IMR-90 (cell line): ENCODE results near the gene FHL5. TPM values are rescaled to one million over a fixed set of nuclear protein-coding genes. Genes with fewer than 3 reads are reported as not detected.

Experiments used
- ATAC-seq: fragments of 200-7000 bp; cut with Tn5 transposase; 2 replicates; pipeline ENCODE4 v1.9.1; 2020; ENCODE audit warnings: low read depth, mild to moderate bottlenecking, moderate library complexity
- BruUV-seq: library from RNA; stranded (reverse); fragments of 400-500 nt; replicated peaks from 2 replicates; lab custom pipeline; 2021; lab: Mats Ljungman, UMichigan
- CTCF ChIA-PET: fragments of 300-600 bp; formaldehyde crosslinking; extraction: SDS; loops from one replicate; lab custom pipeline; 2021; ENCODE audit warnings: antibody characterized with exemption; lab: Yijun Ruan, JAX
- POLR2A ChIA-PET: fragments of 300-600 bp; sonication (Branson Sonifier 250); formaldehyde crosslinking; loops from one replicate; lab custom pipeline; 2022; ENCODE audit warnings: antibody characterized with exemption; ENCODE audit not compliant: unreplicated experiment; lab: Charles Lee
- DNase-seq: peaks from one replicate; pipeline ENCODE4 v3.0.0; 2013
- H2AFZ ChIP-seq: replicated peaks from 2 replicates; pipeline ENCODE3; 2013; ENCODE audit warnings: low read length, mild to moderate bottlenecking; ENCODE audit not compliant: poor library complexity
- H2AK5ac ChIP-seq: 2 replicates; pipeline ENCODE4 v1.6.1; 2013; ENCODE audit warnings: low read depth, low read length, inconsistent platforms
- H2AK9ac ChIP-seq: replicated peaks from 2 replicates; pipeline ENCODE3; 2013; ENCODE audit warnings: mild to moderate bottlenecking, low read depth, low read length, moderate library complexity; ENCODE audit not compliant: poor library complexity
- H2BK120ac ChIP-seq: 2 replicates; pipeline ENCODE4 v1.6.1; 2013; ENCODE audit warnings: low read depth, low read length, inconsistent platforms
- H2BK15ac ChIP-seq: 3 replicates; pipeline ENCODE4 v1.6.1; 2013; ENCODE audit warnings: low read depth, low read length, inconsistent platforms
- H2BK20ac ChIP-seq: 2 replicates; pipeline ENCODE4 v1.6.1; 2013; ENCODE audit warnings: low read depth, mild to moderate bottlenecking, inconsistent platforms, low read length, moderate library complexity
- H2BK5ac ChIP-seq: 2 replicates; pipeline ENCODE4 v1.6.1; 2013; ENCODE audit warnings: mild to moderate bottlenecking, low read depth, low read length, inconsistent platforms; ENCODE audit not compliant: poor library complexity, severe bottlenecking
- H3K14ac ChIP-seq: replicated peaks from 2 replicates; pipeline ENCODE4 v1.6.1; 2013; ENCODE audit warnings: low read depth, low read length, inconsistent platforms
- H3K18ac ChIP-seq: 2 replicates; pipeline ENCODE4 v1.6.1; 2013; ENCODE audit warnings: low read depth, low read length, control low read depth
- H3K23ac ChIP-seq: 2 replicates; pipeline ENCODE4 v1.6.1; 2013; ENCODE audit warnings: low read depth, low read length, inconsistent platforms
- H3K27ac ChIP-seq: 2 replicates; pipeline ENCODE4 v1.5.1; 2013; ENCODE audit warnings: mild to moderate bottlenecking, control low read depth, low read length; ENCODE audit not compliant: insufficient read depth
- H3K27me3 ChIP-seq: 2 replicates; pipeline ENCODE4 v1.6.1; 2013; ENCODE audit warnings: low read length; ENCODE audit not compliant: control insufficient read depth, insufficient read depth
- H3K36me3 ChIP-seq: 2 replicates; pipeline ENCODE4 v1.6.1; 2013; ENCODE audit warnings: low read length, mixed read lengths; ENCODE audit not compliant: control insufficient read depth, insufficient read depth
- H3K4ac ChIP-seq: 2 replicates; pipeline ENCODE4 v1.6.1; 2013; ENCODE audit warnings: low read depth, low read length, inconsistent platforms
- H3K4me1 ChIP-seq: 2 replicates; pipeline ENCODE4 v1.6.1; 2013; ENCODE audit warnings: low read length, mixed read lengths; ENCODE audit not compliant: control insufficient read depth, insufficient read depth
- H3K4me2 ChIP-seq: 2 replicates; pipeline ENCODE4 v1.6.1; 2013; ENCODE audit warnings: low read depth, mild to moderate bottlenecking, control low read depth, low read length, moderate library complexity
- H3K4me3 ChIP-seq: 2 replicates; pipeline ENCODE4 v1.5.1; 2013; ENCODE audit warnings: low read depth, mild to moderate bottlenecking, control low read depth, low read length, moderate library complexity; ENCODE audit not compliant: insufficient read depth
- H3K56ac ChIP-seq: 2 replicates; pipeline ENCODE4 v1.6.1; 2013; ENCODE audit warnings: low read length, inconsistent platforms; ENCODE audit not compliant: insufficient read depth; ENCODE audit errors: extremely low read depth
- H3K79me1 ChIP-seq, 2 experiments: 2 replicates each; pipeline ENCODE4 v1.6.1; 2013; ENCODE audit warnings: low read length in 2 of 2, inconsistent platforms in 1 of 2, low read depth in 1 of 2
- H3K9ac ChIP-seq: 2 replicates; pipeline ENCODE4 v1.6.1; 2013; ENCODE audit warnings: low read depth, low read length, control low read depth
- H3K9me1 ChIP-seq: 2 replicates; pipeline ENCODE4 v1.6.1; 2013; ENCODE audit warnings: low read length, inconsistent platforms; ENCODE audit not compliant: insufficient read depth
- H3K9me3 ChIP-seq: 2 replicates; pipeline ENCODE4 v1.6.1; 2013; ENCODE audit warnings: low read length; ENCODE audit not compliant: control insufficient read depth, insufficient read depth
- H4K20me1 ChIP-seq: 2 replicates; pipeline ENCODE4 v1.6.1; 2013; ENCODE audit warnings: low read length, inconsistent platforms; ENCODE audit not compliant: insufficient read depth
- H4K5ac ChIP-seq: 2 replicates; pipeline ENCODE4 v1.6.1; 2013; ENCODE audit warnings: mild to moderate bottlenecking, low read depth, low read length, control low read depth
- H4K8ac ChIP-seq, 2 experiments: 2 replicates each; pipeline ENCODE4 v1.6.1; 2013; ENCODE audit warnings: low read depth in 2 of 2, low read length in 2 of 2, control low read depth in 1 of 2, inconsistent platforms in 1 of 2
- H4K91ac ChIP-seq: 2 replicates; pipeline ENCODE4 v1.6.1; 2013; ENCODE audit warnings: low read depth, low read length, inconsistent platforms; ENCODE audit not compliant: insufficient read depth
- BHLHE40 ChIP-seq: fragments of 150-350 bp; IDR thresholded peaks from 2 replicates; pipeline ENCODE4 v1.6.1; 2016; ENCODE audit warnings: mild to moderate bottlenecking, low read depth, low read length
- CEBPB ChIP-seq: IDR thresholded peaks from 2 replicates; pipeline ENCODE4 v1.6.1; 2012; ENCODE audit warnings: low read depth, low read length, improper control_type of control experiment
- FOS ChIP-seq: fragments of 150-350 bp; IDR thresholded peaks from 2 replicates; pipeline ENCODE4 v1.6.1; 2016; ENCODE audit warnings: low read depth, low read length
- MAFK ChIP-seq: IDR thresholded peaks from 2 replicates; pipeline ENCODE4 v1.6.1; 2012; ENCODE audit warnings: low read depth, low read length, improper control_type of control experiment
- POLR2A ChIP-seq: IDR thresholded peaks from 2 replicates; pipeline ENCODE4 v1.6.1; 2012; ENCODE audit warnings: mild to moderate bottlenecking, low read depth, low read length
- RCOR1 ChIP-seq: IDR thresholded peaks from 2 replicates; pipeline ENCODE4 v1.6.1; 2012; ENCODE audit warnings: mild to moderate bottlenecking, low read length, improper control_type of control experiment; ENCODE audit not compliant: insufficient replicate concordance
- SMC3 ChIP-seq: fragments of 150-350 bp; IDR thresholded peaks from 2 replicates; pipeline ENCODE4 v1.6.1; 2016; ENCODE audit warnings: low read depth, mild to moderate bottlenecking, antibody characterized with exemption, low read length, moderate library complexity
- WGBS, 2 experiments: methylation state at CpG; one replicate each; pipeline versions ENCODE4 v1.1.5 to v1.1.7; 2013; ENCODE audit warnings: missing lambda C conversion rate in 2 of 2; ENCODE audit not compliant: insufficient read length in 1 of 2; ENCODE audit errors: extremely low coverage in 2 of 2; 5-methylcytosine and 5-hydroxymethylcytosine counted together
- dilution Hi-C: fragments of 300-500 bp; cut with HindIII; formaldehyde crosslinking; loops from one replicate; pipeline ENCODE4 v1.14.3; 2018; ENCODE audit warnings: low sequenced_read_pairs; ENCODE audit not compliant: unreplicated experiment
- in situ Hi-C: fragments of 300-500 bp; cut with MboI; formaldehyde crosslinking; loops from 3 replicates; pipeline ENCODE4 v1.14.3; 2019; ENCODE audit warnings: low sequenced_read_pairs, inconsistent platforms, mixed read lengths
- intact Hi-C: fragments of 100-400 bp; cut with micrococcal nuclease; formaldehyde crosslinking; loops from 2 replicates; pipeline ENCODE4 v1.10.0; 2022
- polyA plus RNA-seq, 3 experiments: library from polyadenylated mRNA; depleted of rRNA; stranded (reverse); fragments of >200 nt; gene quantifications; 2 replicates each; pipeline ENCODE4 v1.2.3, GENCODE V29; 2012; ENCODE audit warnings: low replicate concordance in 1 of 3
- total RNA-seq: library from RNA; depleted of rRNA; stranded (reverse); fragments of >200 nt; gene quantifications from 2 replicates; pipeline ENCODE4 v1.2.3, GENCODE V29; 2012
- TF ChIP-seq, protein P1 (sequence below): fragments of 150-350 bp; IDR thresholded peaks from 2 replicates; pipeline ENCODE4 v1.6.1; 2016; ENCODE audit warnings: low read depth, mild to moderate bottlenecking, low read length, moderate library complexity, borderline replicate concordance
- TF ChIP-seq, protein P2 (sequence below): conservative IDR thresholded peaks from 2 replicates; pipeline ENCODE4 v1.5.1; 2012; ENCODE audit warnings: mild to moderate bottlenecking, low read depth, low read length, improper control_type of control experiment

FHL5 gene
- total and polyA plus RNA-seq, 2 of the 4 experiments (the other 2 are of a cell fraction), result not detected

DNA sequence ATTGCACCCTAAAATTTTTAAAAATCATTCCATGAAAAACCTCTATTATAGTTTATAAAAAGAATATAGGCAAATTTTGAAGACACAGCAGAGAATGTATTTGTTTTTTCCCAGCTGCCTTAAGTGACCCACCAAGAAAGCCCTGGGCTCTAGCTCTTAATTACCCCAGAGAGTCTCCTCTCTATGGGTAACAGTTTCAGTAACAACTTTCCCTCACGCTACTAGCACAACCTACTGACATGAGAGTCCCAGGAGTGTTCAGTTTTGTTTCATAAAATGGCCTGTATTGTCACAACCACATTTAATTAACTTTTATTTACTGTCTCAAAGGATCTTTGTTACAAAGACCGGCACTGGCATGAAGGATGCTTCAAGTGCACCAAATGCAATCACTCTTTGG, 41.5 kb downstream of the FHL5 start:
- no peak overlapping the region for H3K23ac ChIP-seq
- H2BK120ac ChIP-seq, result no peak overlapping the region
- no peak overlapping the region for H4K5ac ChIP-seq
- no peak overlapping the region for H2AFZ ChIP-seq
- ChIA-PET CTCF (no interaction called here), POLR2A (no interaction called here)
- no peaks in the 10 kb centered on the region for H4K20me1 ChIP-seq
- H3K4me2 ChIP-seq, result no peak overlapping the region
- H3K79me1 ChIP-seq, result no peaks in the 10 kb centered on the region
- no peak overlapping the region for H2BK20ac ChIP-seq
- H3K9me3 ChIP-seq, result no peaks in the 10 kb centered on the region
- in situ Hi-C loops, result no loop called here
- H3K56ac ChIP-seq, result no peak overlapping the region
- no peak overlapping the region for H2AK5ac ChIP-seq
- H3K9ac ChIP-seq, result no peak overlapping the region
- no peaks in the 10 kb centered on the region for H3K27me3 ChIP-seq
- H4K91ac ChIP-seq, result no peak overlapping the region
- no peak overlapping the region for H3K27ac ChIP-seq
- dilution Hi-C loops, result no loop called here
- no peak for DNase-seq
- no peaks in the 10 kb centered on the region for H3K4me1 ChIP-seq
- no peaks in the 10 kb centered on the region for H3K36me3 ChIP-seq
- TF ChIP-seq, protein P1, sequence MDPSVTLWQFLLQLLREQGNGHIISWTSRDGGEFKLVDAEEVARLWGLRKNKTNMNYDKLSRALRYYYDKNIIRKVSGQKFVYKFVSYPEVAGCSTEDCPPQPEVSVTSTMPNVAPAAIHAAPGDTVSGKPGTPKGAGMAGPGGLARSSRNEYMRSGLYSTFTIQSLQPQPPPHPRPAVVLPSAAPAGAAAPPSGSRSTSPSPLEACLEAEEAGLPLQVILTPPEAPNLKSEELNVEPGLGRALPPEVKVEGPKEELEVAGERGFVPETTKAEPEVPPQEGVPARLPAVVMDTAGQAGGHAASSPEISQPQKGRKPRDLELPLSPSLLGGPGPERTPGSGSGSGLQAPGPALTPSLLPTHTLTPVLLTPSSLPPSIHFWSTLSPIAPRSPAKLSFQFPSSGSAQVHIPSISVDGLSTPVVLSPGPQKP, result no peak
- TF ChIP-seq RCOR1 (no peak), MAFK (no peak), CEBPB (no peak), POLR2A (no peak), SMC3 (no peak), FOS (no peak), BHLHE40 (no peak)
- TF ChIP-seq, protein P2, sequence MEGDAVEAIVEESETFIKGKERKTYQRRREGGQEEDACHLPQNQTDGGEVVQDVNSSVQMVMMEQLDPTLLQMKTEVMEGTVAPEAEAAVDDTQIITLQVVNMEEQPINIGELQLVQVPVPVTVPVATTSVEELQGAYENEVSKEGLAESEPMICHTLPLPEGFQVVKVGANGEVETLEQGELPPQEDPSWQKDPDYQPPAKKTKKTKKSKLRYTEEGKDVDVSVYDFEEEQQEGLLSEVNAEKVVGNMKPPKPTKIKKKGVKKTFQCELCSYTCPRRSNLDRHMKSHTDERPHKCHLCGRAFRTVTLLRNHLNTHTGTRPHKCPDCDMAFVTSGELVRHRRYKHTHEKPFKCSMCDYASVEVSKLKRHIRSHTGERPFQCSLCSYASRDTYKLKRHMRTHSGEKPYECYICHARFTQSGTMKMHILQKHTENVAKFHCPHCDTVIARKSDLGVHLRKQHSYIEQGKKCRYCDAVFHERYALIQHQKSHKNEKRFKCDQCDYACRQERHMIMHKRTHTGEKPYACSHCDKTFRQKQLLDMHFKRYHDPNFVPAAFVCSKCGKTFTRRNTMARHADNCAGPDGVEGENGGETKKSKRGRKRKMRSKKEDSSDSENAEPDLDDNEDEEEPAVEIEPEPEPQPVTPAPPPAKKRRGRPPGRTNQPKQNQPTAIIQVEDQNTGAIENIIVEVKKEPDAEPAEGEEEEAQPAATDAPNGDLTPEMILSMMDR, result no peak
- H4K8ac ChIP-seq, result no peak overlapping the region
- H3K14ac ChIP-seq, result no peak overlapping the region
- H3K4ac ChIP-seq, result no peak overlapping the region
- no TSS peak for BruUV-seq
- no peak overlapping the region for H2BK5ac ChIP-seq
- intact Hi-C loops, result no loop called here
- no peak overlapping the region for H2AK9ac ChIP-seq
- no peak for ATAC-seq
- no peaks in the 10 kb centered on the region for H3K9me1 ChIP-seq
- H3K4me3 ChIP-seq, result no peak overlapping the region
- no peak overlapping the region for H2BK15ac ChIP-seq
- no CpG with 5 or more reads among the region's 2 CpGs for WGBS, 2 experiments
- H3K18ac ChIP-seq, result no peak overlapping the region
